ENCODE results near the gene WDR64.
A peak's percentile ranks its signal among the peaks of the same experiment; 100 is the strongest.

The WDR64 gene

DNA sequence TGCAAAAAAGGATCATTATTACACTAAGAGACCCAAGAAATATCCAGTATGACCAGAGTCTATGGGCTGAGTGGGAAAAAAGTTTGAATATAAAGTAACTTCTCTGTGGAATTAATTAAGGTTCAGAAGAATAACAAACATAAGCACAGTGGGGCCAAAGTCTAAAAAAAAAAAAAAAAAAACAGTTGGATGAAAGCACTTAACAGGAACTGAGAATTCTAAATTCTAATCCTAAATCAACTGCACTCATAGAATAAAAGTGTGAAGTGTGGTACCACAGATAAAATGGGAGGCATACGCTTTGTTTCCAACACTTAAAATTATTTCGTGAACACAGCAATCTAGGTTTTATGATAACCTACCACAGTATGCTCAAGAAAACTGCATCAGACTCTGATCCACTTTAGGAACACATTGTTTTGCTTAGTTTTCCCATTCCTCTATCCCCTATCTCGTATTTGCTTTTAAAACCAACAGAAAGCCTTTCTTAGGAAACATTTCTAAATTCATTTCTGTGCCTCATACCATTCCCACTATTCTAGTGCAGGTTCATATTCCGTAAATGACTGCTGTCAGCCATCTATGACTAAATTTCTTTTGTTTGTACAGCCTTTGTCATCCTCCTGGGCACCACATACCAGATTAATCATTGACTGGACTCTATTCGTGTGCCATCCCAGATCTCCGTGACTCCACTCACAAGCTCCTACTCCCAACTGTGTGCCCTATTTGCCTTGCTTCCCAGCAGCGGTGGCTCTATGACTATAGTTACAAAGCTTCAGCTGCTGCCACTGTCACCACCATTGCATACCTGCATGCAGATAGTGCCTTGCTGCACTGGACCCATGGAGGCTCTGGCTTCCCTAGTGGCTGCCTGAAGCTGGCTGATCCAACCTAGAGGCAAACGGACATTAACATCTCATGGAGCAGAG lies 36.8 kb upstream of the WDR64 start:
- ATAC-seq (replicated peaks; ENCODE audit: extremely low read depth, poor library complexity, severe bottlenecking) (no peak), DNase-seq (ENCODE audit: low spot score in 2 of 2) (no peak)
- Mint-ChIP-seq H3K36me3 (ENCODE audit: insufficient read depth) (no peaks in the 10 kb centered on the region), H3K27me3 (no peaks in the 10 kb centered on the region), H3K4me3 (no peak overlapping the region), H3K27ac (ENCODE audit: low read depth) (no peak overlapping the region), H3K4me1 (no peaks in the 10 kb centered on the region), H3K9me3 (no peaks in the 10 kb centered on the region)

DNA sequence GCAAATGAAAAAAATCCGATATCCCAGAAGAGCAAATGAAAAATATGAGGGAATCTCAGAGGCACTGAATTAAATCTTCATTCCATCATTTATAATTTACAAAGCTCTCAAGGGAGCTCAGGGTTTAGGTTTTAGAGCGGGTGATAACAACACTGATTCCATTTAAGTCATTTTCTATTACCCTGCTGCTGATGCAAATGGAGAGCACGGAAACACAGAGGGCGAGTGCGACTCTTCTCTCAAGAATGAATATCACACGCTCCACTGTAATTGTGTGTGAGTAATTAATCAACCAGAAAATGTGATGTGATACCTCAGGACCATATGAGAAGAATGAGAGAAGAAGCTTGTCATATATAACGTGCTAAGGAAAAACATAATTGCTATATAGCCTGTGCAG lies 34.7 kb upstream of the WDR64 start:
- Mint-ChIP-seq H3K27ac (ENCODE audit: low read depth) (no peak overlapping the region), H3K4me3 (no peak overlapping the region), H3K36me3 (ENCODE audit: insufficient read depth) (no peaks in the 10 kb centered on the region), H3K27me3 (no peaks in the 10 kb centered on the region), H3K9me3 (no peaks in the 10 kb centered on the region), H3K4me1 (no peaks in the 10 kb centered on the region)
- DNase-seq (ENCODE audit: low spot score in 2 of 2) = no peak
- ATAC-seq (replicated peaks; ENCODE audit: extremely low read depth, poor library complexity, severe bottlenecking) = no peak

- no peaks in the 10 kb centered on the region for H3K4me1 Mint-ChIP-seq
- no peaks in the 10 kb centered on the region for H3K9me3 Mint-ChIP-seq
- H3K36me3 Mint-ChIP-seq (ENCODE audit: insufficient read depth) = no peaks in the 10 kb centered on the region
- H3K27ac Mint-ChIP-seq (ENCODE audit: low read depth) = no peak overlapping the region
- DNase-seq (ENCODE audit: low spot score in 2 of 2) (no peak), ATAC-seq (replicated peaks; ENCODE audit: extremely low read depth, poor library complexity, severe bottlenecking) (no peak)
- no peak overlapping the region for H3K4me3 Mint-ChIP-seq
- no peaks in the 10 kb centered on the region for H3K27me3 Mint-ChIP-seq
Observed at GRCh38 chr1:241622669-241623068, 29.4 kb upstream of the WDR64 start.

DNA sequence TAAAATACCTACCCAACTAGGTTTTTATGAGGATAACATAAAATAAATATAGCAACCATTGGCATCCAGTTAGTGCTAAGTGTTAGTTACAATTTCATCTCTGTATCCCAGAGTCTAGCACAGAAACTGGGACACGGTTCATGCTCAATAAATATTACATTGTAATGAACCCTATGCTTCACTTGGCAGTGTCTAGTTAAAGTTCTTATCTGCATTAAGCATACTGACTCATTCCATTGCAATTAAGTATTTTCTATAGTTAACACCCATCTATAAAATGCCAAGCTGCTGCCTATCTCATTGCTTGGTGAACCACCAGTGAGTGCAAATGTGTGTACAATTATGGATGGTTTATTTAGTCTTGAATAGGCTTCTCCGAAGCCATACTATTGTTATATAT lies 27.1 kb upstream of the WDR64 start:
- ATAC-seq (replicated peaks; ENCODE audit: extremely low read depth, poor library complexity, severe bottlenecking) = no peak
- no peak for DNase-seq (ENCODE audit: low spot score in 2 of 2)

DNA sequence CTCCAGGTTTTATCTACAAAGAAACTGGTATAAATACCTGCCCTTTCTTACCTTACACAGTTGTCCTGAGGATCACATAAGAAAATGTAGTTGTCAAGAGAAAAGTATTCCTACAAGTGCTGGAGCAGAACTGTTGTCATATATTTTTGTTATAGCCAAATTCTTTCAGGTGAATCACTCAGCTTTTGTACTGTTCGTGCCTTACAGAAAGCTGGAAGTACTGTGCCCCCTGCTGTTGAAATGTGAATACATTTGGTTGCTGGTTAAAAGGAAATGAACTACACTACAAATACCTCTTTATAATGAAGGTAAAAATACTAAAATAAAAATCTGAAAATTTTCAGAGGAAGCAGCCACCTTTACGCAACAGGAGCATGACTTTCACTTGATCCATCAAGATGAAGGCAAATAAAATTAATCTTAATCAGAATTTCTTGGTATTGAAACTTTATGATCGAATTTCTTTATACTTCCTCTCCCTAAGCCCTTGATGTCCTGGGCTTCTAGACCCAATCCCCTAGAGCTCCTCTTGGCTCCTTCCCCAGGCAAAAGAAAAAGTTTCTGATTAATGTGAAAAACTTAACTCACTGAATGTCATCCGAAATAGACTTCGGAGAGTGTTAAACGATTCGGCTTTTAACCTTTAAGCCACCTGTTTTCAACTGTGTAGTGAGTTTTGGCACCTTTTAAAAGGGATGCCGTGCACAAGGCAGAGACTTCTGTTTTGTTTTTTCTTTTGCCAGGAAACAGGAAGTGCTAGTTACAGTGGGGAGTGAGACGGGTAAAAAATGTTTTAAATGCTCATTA lies 24.4 kb upstream of the WDR64 start:
- DNase-seq (ENCODE audit: low spot score in 2 of 2) = no peak
- no peaks in the 10 kb centered on the region for H3K36me3 Mint-ChIP-seq (ENCODE audit: insufficient read depth)
- no peaks in the 10 kb centered on the region for H3K9me3 Mint-ChIP-seq
- no peaks in the 10 kb centered on the region for H3K27me3 Mint-ChIP-seq
- H3K27ac Mint-ChIP-seq (ENCODE audit: low read depth) = peak overlapping the region; percentile 69
- H3K4me1 Mint-ChIP-seq = peaks cover 8% of the 10 kb centered on the region
- ATAC-seq (replicated peaks; ENCODE audit: extremely low read depth, poor library complexity, severe bottlenecking) = peak; percentile 85
- peak overlapping the region; percentile 43 for H3K4me3 Mint-ChIP-seq

More for the DNA sequence above, 27.1 kb upstream of the WDR64 start:
- Mint-ChIP-seq H3K4me1 (peaks cover 8% of the 10 kb centered on the region), H3K4me3 (no peak overlapping the region), H3K9me3 (no peaks in the 10 kb centered on the region), H3K27ac (ENCODE audit: low read depth) (no peak overlapping the region), H3K27me3 (no peaks in the 10 kb centered on the region), H3K36me3 (ENCODE audit: insufficient read depth) (no peaks in the 10 kb centered on the region)

DNA sequence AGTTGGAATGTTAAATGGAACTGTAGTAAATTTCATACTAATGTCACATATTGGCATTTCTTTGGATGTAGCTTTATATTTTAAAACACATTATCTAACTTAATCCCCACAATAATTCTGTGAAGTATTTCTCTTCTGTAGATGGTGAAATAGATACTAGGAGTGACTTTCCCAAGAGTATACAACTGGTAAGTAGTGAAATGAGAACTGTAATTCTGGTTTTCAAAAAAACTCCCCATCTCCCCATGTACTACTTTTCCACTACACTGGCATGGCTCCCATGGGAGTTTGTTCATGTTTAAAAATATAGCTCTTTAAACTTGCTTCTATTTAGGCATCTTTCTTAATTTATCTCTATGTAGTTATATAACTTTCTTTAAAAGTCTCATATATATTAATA lies 22.1 kb upstream of the WDR64 start:
- Mint-ChIP-seq H3K9me3 (no peaks in the 10 kb centered on the region), H3K4me1 (peaks cover 8% of the 10 kb centered on the region), H3K27me3 (no peaks in the 10 kb centered on the region), H3K4me3 (no peak overlapping the region), H3K36me3 (ENCODE audit: insufficient read depth) (no peaks in the 10 kb centered on the region), H3K27ac (ENCODE audit: low read depth) (no peak overlapping the region)
- DNase-seq (ENCODE audit: low spot score in 2 of 2) = no peak
- ATAC-seq (replicated peaks; ENCODE audit: extremely low read depth, poor library complexity, severe bottlenecking) = no peak

DNA sequence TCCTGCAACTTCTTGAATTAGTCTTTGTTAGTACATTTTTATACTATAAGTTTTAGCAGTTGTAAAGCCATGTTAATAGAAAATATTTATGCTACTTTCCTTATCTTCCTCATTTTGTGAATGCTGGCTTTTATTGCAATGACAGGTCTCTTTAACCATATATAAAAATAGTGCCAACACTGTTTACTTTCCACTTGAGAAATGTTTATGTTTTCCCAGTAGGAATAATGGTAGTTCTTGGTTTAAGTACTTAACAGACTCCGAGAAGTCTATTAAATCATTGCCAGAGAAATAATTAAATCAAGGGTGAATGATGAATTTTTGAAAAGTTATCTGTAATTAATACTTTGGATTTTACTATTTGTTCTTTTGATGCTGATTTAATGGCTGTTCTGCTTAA lies 21.6 kb upstream of the WDR64 start:
- H3K27ac Mint-ChIP-seq (ENCODE audit: low read depth) = no peak overlapping the region
- ATAC-seq (replicated peaks; ENCODE audit: extremely low read depth, poor library complexity, severe bottlenecking) (no peak), DNase-seq (ENCODE audit: low spot score in 2 of 2) (no peak)

GRCh38 chr1:241630899-241631298 lies 21.2 kb upstream of the WDR64 start:
- peaks cover 8% of the 10 kb centered on the region for H3K4me1 Mint-ChIP-seq
- ATAC-seq (replicated peaks; ENCODE audit: extremely low read depth, poor library complexity, severe bottlenecking) = no peak

More for the DNA sequence above, 21.6 kb upstream of the WDR64 start:
- H3K4me1 Mint-ChIP-seq = peaks cover 8% of the 10 kb centered on the region
- H3K4me3 Mint-ChIP-seq = no peak overlapping the region
- no peaks in the 10 kb centered on the region for H3K9me3 Mint-ChIP-seq
- H3K27me3 Mint-ChIP-seq = no peaks in the 10 kb centered on the region
- peaks cover 3% of the 10 kb centered on the region for H3K36me3 Mint-ChIP-seq (ENCODE audit: insufficient read depth)

GRCh38 chr1:241631674-241632073 lies 20.4 kb upstream of the WDR64 start:
- H3K4me3 Mint-ChIP-seq = no peak overlapping the region
- H3K27ac Mint-ChIP-seq (ENCODE audit: low read depth) = no peak overlapping the region
- H3K4me1 Mint-ChIP-seq = peaks cover 8% of the 10 kb centered on the region

More at GRCh38 chr1:241630899-241631298, 21.2 kb upstream of the WDR64 start:
- Mint-ChIP-seq H3K4me3 (no peak overlapping the region), H3K27ac (ENCODE audit: low read depth) (no peak overlapping the region), H3K27me3 (no peaks in the 10 kb centered on the region), H3K36me3 (ENCODE audit: insufficient read depth) (peaks cover 4% of the 10 kb centered on the region), H3K9me3 (no peaks in the 10 kb centered on the region)
- DNase-seq (ENCODE audit: low spot score in 2 of 2) = no peak

DNA sequence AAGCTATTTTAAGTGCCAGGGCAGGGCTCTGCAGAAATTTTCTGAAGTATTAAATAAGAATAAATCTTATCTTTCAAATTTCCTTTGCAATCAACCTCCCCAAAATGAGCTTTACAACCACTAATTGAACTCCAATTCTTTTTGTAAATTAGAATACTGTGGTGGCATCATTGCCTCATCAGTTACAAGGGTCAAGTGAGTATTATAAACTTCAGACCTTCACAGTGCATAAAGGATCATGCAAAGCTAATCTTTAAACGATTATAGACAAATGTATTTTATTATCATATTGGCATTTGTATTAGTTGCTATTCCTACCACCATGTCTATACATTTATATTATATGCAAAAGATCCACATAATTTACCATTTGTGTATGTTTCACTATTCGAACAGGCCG lies 19.1 kb upstream of the WDR64 start:
- Mint-ChIP-seq H3K27ac (ENCODE audit: low read depth) (no peak overlapping the region), H3K4me1 (peaks cover 15% of the 10 kb centered on the region), H3K4me3 (no peak overlapping the region), H3K9me3 (no peaks in the 10 kb centered on the region), H3K36me3 (ENCODE audit: insufficient read depth) (peaks cover 4% of the 10 kb centered on the region), H3K27me3 (no peaks in the 10 kb centered on the region)
- DNase-seq (ENCODE audit: low spot score in 2 of 2) (no peak), ATAC-seq (replicated peaks; ENCODE audit: extremely low read depth, poor library complexity, severe bottlenecking) (no peak)

More at GRCh38 chr1:241631674-241632073, 20.4 kb upstream of the WDR64 start:
- Mint-ChIP-seq H3K27me3 (no peaks in the 10 kb centered on the region), H3K36me3 (ENCODE audit: insufficient read depth) (peaks cover 4% of the 10 kb centered on the region), H3K9me3 (no peaks in the 10 kb centered on the region)
- no peak for ATAC-seq (replicated peaks; ENCODE audit: extremely low read depth, poor library complexity, severe bottlenecking)
- no peak for DNase-seq (ENCODE audit: low spot score in 2 of 2)

GRCh38 chr1:241635556-241636152 lies 16.4 kb upstream of the WDR64 start:
- no peaks in the 10 kb centered on the region for H3K27me3 Mint-ChIP-seq
- H3K36me3 Mint-ChIP-seq (ENCODE audit: insufficient read depth) = peaks cover 8% of the 10 kb centered on the region
- peaks cover 26% of the 10 kb centered on the region for H3K4me1 Mint-ChIP-seq
- ATAC-seq (replicated peaks; ENCODE audit: extremely low read depth, poor library complexity, severe bottlenecking) (no peak), DNase-seq (ENCODE audit: low spot score in 2 of 2) (no peak)
- no peak overlapping the region for H3K4me3 Mint-ChIP-seq
- no peak overlapping the region for H3K27ac Mint-ChIP-seq (ENCODE audit: low read depth)
- no peaks in the 10 kb centered on the region for H3K9me3 Mint-ChIP-seq

DNA sequence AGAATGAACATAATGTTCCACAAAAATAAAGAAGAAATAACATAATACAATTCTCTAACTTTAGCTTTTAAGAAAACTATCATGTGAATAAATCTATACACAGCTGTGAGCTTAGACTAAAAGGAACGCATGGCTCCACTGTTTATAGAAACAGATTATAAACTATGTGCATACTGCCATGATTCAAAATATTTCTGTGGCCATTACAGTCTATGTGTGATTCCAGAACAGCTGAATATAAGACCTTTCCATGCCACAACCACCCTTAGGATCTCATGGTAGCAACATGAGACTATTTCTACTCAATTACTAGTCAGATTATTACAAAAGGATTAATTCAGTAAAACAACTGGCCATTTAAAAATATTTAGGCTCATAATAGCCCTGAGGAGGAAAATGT lies 15.8 kb upstream of the WDR64 start:
- Mint-ChIP-seq H3K9me3 (no peaks in the 10 kb centered on the region), H3K27ac (ENCODE audit: low read depth) (no peak overlapping the region), H3K36me3 (ENCODE audit: insufficient read depth) (peaks cover 8% of the 10 kb centered on the region), H3K27me3 (no peaks in the 10 kb centered on the region), H3K4me3 (no peak overlapping the region), H3K4me1 (peaks cover 28% of the 10 kb centered on the region)
- ATAC-seq (replicated peaks; ENCODE audit: extremely low read depth, poor library complexity, severe bottlenecking) = no peak
- DNase-seq (ENCODE audit: low spot score in 2 of 2) = no peak

Data from central memory CD8-positive, alpha-beta T cell (primary cell).